IPS DF 19.7 (cell line): ENCODE results near the gene C5AR2.
A peak's percentile ranks its signal among the peaks of the same experiment; 100 is the strongest.
"Not testable (repeated sequence)": the region's sequence is repeated elsewhere in the genome, so short reads cannot be mapped to it uniquely, and the experiment has no call there.

Source experiments
- DNase-seq: peaks from one replicate; pipeline ENCODE4 v3.0.0-alpha.2; 2013; ENCODE audit warnings: low read depth, low spot score

Gene C5AR2

DNA sequence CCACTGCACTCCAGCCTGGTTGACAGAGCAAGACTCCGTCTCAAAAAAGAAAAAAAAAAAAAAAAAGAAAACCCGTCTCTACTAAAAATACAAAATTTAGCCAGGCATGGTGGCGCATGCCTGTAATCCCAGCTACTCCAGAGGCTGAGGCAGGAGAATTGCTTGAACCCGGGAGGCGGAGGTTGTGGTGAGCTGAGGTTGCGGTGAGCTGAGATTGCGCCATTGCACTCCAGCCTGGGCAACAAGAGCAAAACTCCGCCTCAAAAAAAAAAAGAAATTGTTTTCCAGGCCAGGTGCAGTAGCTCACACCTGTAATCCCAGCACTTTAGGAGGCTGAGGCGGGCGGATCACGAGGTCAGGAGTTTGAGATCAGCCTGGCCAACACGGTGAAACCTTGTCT is 54.6 kb downstream of the C5AR2 start:
- not testable (repeated sequence) for DNase-seq

DNA sequence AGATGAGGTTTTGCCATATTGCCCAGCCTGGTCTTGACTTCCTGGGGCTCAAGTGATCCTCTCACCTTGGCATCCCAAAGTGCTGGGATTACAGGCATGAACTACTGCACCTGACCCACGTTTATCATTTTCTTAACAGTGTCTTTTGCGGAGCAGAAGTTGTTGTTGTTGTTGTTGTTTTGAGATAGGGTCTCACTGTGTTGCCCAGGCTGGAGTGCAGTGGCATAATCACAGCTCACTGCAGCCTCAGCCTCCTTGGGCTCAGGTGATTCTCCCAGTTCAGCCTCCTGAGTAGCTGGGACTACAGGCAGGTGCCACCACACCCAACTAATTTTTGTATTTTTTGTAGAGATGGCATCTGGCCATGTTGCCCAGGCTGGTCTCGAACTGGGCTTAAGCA is 55.6 kb downstream of the C5AR2 start:
- not testable (repeated sequence) for DNase-seq

- DNase-seq, result not testable (repeated sequence)
These were observed 56.7 kb downstream of the C5AR2 start for GRCh38 chr19:47388721-47389120.

- DNase-seq, result no peak
These were observed 57.2 kb downstream of the C5AR2 start for GRCh38 chr19:47389150-47389556.

DNA sequence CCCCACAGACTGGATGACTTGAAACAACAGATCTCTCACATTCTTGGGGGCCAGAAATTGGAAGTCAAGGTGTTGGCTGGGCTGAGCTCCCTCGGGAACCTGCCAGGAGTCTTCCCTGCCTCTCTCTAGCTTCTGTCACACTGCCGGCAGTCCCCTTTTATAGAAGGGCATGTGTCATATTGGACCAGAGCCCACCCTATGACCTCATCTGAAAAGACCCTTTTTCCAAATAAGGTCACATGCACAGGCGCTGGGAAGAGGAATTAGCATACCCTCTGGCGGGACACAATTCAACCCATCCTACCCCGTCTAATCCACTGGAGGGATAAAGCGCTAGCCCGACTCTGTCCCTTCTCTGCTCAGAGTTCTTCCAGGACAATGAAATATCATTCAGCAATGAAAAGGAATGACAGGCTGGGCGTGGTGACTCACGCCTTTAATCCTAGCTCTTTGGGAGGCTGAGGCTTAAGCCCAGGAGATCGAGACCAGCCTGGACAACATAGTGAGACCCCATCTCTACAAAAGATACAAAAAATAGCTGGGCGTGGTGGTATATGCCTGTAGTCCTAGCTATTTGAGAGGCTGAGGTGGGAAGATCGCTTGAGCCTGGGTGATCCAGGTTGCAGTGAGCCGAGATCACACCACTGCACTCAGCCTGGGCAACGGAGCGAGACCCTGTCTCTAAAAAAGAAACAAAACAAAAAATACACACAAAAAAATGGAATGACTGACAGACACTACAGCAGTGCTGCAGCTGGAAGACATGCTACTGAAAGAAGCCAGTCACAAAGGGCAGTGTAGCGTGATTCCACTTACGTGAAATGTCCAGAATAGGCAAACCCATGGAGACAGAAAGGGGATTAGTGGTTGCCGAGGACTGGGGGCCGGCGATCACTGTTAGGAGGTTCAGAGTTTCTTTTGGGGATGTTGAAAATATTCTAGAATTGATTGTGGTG is 58.8 kb downstream of the C5AR2 start:
- DNase-seq, result no peak

- DNase-seq, result peak; percentile 97
These were observed 59.7 kb downstream of the C5AR2 start for GRCh38 chr19:47391510-47392223.
